GM18868 (cell line): ENCODE measurements around the gene SOS2.
"Not testable (repeated sequence)": the region's sequence is repeated elsewhere in the genome, so short reads cannot be mapped to it uniquely, and the experiment has no call there.

Experiments used
- ATAC-seq: cut with Tn5 transposase; IDR thresholded peaks from one replicate; pipeline ENCODE4 v1.9.1; 2021; ENCODE audit warnings: mild to moderate bottlenecking, moderate library complexity; ENCODE audit not compliant: unreplicated experiment

The SOS2 gene

GRCh38 chr14:50087341-50088116 is 143.8 kb downstream of the SOS2 start:
- no peak for ATAC-seq

- ATAC-seq, result no peak
These were observed 145.1 kb downstream of the SOS2 start for GRCh38 chr14:50086321-50086711.

- ATAC-seq, result peak; percentile 56
These were observed 145.6 kb downstream of the SOS2 start for GRCh38 chr14:50085570-50086320.

- ATAC-seq, result no peak
These were observed 146.7 kb downstream of the SOS2 start for GRCh38 chr14:50084666-50085065.

GRCh38 chr14:50083467-50084337 is 147.7 kb downstream of the SOS2 start:
- peak; percentile 49 for ATAC-seq

- ATAC-seq, result peak; percentile 77
These were observed 148.5 kb downstream of the SOS2 start for GRCh38 chr14:50082784-50083466.

- ATAC-seq, result no peak
These were observed 149.1 kb downstream of the SOS2 start for GRCh38 chr14:50082308-50082742.

- ATAC-seq, result not testable (repeated sequence)
These were observed 152.3 kb downstream of the SOS2 start for GRCh38 chr14:50079103-50079502.

- ATAC-seq, result not testable (repeated sequence)
These were observed 157.7 kb downstream of the SOS2 start for GRCh38 chr14:50073663-50074062.

- ATAC-seq, result no peak
These were observed 159.0 kb downstream of the SOS2 start for GRCh38 chr14:50072395-50072794.

GRCh38 chr14:50070840-50071548 is 160.4 kb downstream of the SOS2 start:
- ATAC-seq, result no peak

GRCh38 chr14:50070230-50070629 is 161.1 kb downstream of the SOS2 start:
- no peak for ATAC-seq

- no peak for ATAC-seq
These were observed 162.1 kb downstream of the SOS2 start for GRCh38 chr14:50069325-50069724.

- no peak for ATAC-seq
These were observed 162.9 kb downstream of the SOS2 start for GRCh38 chr14:50068496-50068895.

- no peak for ATAC-seq
These were observed 163.5 kb downstream of the SOS2 start for GRCh38 chr14:50067723-50068495.
